GM19467 (cell line): ENCODE data around the gene TEX44.
"Not testable (repeated sequence)": the region's sequence is repeated elsewhere in the genome, so short reads cannot be mapped to it uniquely, and the experiment has no call there.

Experiments
- ATAC-seq: cut with Tn5 transposase; IDR thresholded peaks from one replicate; pipeline ENCODE4 v1.9.1; 2021; ENCODE audit warnings: mild to moderate bottlenecking, moderate library complexity; ENCODE audit not compliant: unreplicated experiment

The TEX44 gene

GRCh38 chr2:231592636-231593145 lies at the start of gene TEX44:
TSS of gene TEX44 (plus strand) at chr2:231592864. CDS start at chr2:231592952, 88 bp downstream.
- ATAC-seq, result no peak

DNA sequence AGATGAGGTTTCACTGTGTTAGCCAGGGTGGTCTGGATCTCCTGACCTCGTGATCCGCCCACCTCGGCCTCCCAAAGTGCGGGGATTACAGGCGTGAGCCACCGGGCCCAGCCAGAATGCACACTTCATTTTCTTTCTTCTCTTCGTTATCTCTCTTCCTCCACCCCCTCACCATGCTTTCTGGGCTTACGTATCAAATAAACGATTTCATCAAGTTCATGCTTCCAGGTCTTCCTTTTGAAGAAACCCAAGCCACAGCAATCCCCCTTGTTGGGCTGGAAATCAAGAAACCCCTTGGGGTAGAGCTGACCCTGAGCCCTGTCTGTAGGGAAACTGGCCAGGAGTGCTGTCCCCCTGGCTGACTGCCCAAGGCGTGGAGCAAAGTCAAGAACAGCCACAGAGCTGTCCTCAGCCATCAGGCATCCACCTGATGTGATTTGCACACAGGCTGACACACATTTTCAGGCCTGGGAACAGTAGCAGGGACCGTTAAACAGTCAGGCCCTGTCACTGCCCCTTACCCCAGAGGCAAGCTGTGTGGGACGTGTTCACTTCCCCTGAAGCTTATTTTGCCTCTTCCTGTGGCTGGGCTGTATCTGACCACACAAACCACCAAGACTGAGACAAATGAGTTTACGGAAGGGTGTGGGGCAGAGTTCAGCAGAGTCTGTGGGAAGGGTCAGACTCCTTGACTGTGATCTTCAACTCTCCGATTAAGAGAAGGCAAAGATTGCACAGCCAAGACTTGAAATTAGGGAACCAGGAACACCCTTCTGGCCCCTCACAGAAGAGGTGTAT lies 47.4 kb upstream of the TEX44 start:
- peak; percentile 99 for ATAC-seq

DNA sequence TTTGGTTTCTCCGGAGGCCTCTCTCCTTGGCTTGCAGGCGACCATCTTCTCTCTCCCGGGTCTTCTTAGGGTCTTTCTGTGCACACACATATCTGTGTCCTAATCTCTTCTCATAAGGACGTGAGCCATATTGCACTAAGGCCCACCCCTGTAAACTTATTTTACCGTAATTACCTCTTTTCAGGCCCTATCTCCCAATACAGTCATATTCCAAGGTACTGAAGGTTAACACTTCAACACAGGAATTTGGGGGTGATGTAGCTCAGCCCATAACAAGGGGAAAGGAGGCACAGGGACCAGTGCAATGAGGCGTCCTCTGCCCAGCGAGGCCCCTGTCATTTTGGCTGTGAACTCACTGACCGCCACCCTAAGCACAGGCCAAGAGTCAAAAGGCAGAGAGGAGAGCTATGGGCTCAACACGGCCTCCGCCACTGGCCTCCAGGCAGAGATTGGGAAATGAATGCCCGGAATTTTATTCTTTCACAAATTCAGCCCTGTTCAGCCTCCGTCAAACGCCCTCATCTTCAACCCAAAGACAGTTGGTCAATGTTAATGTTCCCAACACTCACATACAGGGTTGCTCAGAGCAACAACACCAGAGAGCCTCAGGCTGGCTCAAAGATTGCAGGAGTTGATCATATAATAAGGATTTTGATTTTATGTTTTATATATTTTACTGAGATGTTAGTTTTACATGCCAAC lies 46.5 kb upstream of the TEX44 start:
- ATAC-seq, result no peak

DNA sequence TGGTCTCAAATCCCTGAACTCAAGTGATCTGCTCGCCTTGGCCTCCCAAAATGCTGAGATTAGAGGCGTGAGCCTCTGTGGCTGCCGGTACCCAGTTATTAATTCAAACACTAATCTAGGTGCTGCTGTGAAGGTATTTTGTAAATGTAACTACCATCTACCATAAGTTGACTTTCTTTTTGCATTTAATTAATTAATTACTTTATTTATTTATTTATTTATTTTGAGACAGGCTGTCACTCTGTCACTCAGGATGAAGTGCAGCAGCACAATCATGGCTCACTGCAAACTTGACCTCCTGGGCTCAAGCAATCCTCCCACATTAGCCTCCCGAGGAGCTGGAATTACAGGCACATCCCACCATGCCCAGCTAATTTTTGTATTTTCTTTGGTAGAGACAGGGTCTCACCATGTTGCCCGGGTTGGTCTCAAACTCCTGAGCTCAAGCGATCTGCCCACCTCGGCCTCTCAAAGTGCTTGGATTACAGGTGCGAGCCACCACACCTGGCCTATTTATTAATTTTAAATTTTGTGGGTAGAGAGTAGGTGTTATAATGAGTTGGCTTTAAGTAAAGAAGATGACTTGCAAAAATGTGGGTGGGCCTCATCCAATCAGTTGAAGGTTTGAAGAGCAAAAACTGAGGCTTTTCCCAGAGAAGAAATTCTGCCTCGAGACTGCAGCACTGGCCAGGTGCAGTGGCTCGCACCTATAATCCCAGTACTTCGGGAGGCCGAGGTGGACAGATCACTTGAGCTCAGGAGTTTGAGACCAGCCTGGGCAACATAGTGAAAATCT lies 45.2 kb upstream of the TEX44 start:
- no peak for ATAC-seq

- no peak for ATAC-seq
These were observed 43.9 kb upstream of the TEX44 start for GRCh38 chr2:231548752-231549151.

GRCh38 chr2:231549446-231550239 lies 43.0 kb upstream of the TEX44 start:
- no peak for ATAC-seq

GRCh38 chr2:231552752-231553151 lies 39.9 kb upstream of the TEX44 start:
- no peak for ATAC-seq

DNA sequence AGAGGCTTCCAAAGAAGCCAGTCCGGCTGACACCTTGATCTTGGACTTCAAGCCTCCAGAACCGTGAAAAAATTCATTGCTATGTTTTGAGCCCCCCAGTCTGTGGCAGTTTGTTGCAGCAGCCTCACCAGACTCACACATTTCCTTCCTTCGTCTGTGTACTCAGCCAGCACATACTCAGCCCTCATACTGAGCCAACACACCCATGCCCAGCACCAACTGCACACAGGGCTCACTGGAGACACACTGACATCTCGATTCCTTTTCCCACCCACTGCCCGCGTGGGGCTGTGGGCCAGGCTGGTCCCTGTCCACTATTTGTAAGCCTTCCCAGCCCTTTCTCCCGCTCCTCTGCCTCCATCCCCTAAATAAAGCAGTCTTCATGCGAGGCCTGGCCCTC lies 38.3 kb upstream of the TEX44 start:
- no peak for ATAC-seq

DNA sequence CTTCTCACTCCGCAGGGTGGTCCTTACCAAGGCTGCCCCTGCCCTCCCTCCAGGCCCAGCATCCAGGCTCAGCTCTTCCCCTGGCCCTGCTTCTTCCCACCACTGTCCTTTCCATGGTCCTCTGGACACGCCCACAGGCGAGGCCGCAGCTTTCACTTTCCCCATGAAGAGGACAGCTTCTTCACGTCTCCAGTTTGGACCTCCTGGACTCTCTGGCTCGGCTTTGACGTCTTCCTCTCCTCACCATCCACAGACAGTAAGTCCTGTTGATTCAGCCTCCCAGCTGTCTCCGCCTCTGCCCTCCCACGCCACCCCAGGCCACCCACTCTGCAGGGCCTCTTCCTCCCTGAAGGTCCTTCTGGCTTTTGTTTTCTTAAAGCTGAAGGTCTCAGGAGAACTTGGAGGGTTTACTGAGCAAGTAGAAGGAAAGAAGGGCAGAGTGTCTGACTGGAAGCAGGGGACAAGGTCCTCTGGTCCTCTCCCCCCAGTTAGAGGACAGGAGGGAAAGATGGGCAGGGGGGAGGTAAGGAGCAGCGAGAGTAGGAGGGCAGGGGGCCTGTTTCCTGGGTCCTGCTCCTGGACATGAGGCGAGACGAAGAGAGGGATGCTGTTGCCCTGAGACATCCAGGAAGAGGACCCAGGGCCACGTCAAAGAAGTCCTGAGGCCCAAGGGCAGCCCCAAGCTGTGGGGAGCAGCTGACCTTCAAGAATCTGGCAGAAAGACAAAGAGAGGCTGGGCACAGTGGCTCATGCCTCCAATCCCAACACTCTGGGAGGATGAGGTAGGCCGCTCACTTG lies 37.7 kb upstream of the TEX44 start:
- ATAC-seq, result no peak

- ATAC-seq, result not testable (repeated sequence)
These were observed 36.2 kb upstream of the TEX44 start for GRCh38 chr2:231556496-231556895.

- no peak for ATAC-seq
These were observed 35.7 kb upstream of the TEX44 start for GRCh38 chr2:231556981-231557380.

DNA sequence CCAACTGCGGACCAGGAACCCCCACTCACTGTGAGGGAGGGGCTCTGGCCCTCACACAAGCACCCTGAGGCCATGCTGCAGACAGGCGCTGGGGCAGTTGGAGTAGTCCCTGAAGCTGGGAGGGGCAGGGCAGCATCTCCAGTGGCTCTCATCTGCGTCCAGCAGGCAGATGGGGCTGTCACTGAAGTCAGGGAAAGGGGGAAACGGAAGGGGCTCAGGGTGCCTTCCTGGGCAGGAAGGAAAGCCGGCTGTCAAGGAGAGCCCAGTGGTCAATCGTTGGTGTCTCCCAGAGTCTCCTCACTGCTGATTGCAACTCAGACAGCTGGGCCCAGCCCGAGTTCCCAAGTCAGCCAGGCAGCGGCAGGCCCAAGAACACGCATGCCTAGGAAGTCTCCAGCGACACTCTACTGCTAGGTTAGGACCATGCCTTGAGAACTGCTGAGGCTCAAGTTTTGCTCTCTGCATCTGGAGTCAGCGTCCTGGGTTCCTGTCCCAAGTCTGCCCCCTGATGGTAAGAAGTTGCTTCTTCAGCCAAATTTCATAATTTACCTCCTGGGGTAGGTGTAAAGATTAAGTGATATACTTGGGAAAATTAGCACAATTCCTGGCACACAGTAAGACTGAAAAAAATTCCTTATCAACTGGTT lies 35.0 kb upstream of the TEX44 start:
- ATAC-seq, result peak; percentile 72

GRCh38 chr2:231563378-231563961 lies 29.2 kb upstream of the TEX44 start:
- ATAC-seq, result no peak

- no peak for ATAC-seq
These were observed 26.6 kb upstream of the TEX44 start for GRCh38 chr2:231565887-231566594.

- no peak for ATAC-seq
These were observed 25.5 kb upstream of the TEX44 start for GRCh38 chr2:231567159-231567558.

DNA sequence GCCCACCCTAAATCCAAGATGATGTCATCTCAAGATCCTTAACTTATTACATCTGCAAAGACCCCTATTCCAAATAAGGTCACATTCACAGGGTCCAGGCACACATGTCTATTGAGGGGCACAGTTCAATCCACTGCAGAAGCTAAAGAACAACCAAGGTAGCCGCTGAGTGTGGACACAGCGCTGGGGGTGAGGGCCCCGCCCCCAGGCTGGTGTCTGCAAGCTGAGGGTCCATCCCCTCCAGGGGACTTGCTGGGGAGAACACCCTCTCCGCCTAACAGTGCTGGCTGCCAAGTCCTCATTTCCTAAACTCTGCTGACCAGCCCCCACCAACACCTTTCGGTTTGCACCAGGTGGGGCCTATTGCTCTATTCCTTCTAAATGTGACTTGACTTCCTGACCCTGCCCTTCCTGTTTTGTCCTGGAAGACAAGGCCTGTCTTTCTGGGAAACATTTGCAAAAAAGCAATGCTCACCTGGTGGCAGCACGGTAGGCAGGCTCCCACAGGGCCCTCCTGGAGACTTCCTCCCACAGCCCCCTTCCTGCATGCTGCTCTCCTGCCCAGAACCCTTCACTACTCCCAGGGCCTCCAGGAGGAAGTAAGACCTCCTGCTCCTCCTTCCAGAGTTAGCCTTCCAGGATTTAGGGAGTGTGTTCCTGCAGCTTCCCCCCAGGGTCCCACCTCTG lies 24.4 kb upstream of the TEX44 start:
- no peak for ATAC-seq

DNA sequence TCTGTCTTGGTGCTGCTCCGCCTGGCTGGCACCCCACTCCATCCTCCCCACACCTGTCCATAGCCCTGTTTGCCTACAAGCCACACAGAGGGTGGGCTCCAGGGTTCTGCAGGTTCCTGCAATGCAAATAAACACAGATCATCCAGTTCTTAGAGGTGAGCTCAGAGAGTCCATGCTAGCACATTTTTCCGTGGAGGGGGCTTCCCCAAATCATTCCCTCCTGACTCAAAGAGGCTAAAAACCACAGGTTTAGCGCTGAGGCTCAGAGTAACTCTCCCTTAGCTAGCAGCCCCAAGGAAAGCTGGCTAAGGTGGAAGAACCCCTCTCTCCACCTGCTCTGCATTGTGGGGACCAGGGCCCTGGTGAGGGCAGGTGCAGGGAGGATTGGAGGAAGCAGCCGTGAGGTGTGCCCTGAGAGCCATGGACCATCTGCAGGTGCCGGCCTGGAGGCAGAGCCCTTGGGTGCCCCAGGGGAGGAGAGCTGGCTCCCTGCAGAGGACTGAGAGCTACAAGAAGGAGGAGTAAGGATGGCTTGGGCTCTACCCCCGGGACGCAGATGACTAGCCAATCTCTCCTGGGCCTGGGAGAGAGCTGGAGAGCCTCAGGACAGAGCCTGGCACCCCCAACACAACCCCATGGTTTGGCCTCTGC lies 23.8 kb upstream of the TEX44 start:
- ATAC-seq, result no peak
